ENCODE measurements around the gene NEIL1.

NEIL1 gene

DNA sequence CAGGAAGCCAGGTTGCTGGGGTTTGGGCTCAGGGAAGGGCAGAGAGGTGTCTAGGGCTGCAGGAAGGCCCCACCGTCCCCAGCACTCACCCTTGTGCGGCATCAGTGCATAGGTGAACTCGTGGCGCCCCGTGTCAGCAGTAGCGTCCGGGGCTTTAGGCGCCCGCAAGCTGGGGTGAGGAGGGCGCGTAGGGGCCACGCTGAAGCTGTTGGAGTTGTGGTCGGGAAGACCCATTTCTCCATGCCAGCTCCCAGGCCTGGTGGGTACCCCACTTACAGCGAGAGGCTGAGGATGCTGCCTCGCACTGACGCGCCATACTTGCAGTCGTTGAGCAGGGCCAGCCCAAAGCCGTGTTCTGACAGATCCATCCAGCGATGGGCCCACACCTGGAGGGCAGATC, 9.7 kb downstream of the NEIL1 start:
- no peak for DNase-seq (ENCODE audit: low read depth)

- DNase-seq (ENCODE audit: low read depth), result no peak
These were observed 11.3 kb downstream of the NEIL1 start for GRCh38 chr15:75357976-75358673.

GRCh38 chr15:75358771-75359536, 12.1 kb downstream of the NEIL1 start:
- DNase-seq (ENCODE audit: low read depth), result no peak

DNA sequence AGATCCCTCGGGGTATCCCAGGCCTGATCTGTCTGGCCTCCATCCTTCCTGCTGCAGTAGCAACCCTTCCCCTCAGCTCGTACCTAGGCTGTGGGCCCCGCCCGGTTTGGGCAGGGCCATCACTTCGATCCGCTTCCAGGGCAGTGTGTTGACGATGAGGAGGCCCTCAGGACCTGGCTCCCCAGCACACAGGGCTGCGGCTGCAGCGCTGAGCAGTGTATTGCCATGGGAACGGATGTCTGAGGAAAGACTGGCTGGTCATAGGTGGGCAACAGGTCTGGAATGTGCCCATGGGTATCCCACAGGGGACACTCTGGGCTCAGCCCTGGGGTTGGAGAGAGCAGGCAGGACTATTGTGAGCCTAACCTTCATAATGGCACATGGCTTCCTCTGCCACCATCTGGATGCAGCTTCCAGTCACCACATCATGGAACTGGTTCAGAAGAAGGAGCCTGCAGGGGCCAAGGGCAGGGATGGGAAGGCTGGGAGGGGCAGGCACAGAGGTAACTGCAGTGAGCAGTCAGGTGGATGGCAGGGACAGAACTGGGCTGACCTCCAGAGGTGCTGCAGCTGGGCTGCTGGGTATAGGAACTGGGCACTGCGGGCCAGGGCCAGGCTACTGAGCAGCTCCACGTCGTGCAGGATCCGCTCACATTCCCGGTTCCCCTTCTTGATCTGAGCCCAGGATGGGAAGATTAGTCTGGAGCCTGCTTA, 12.9 kb downstream of the NEIL1 start:
- DNase-seq (ENCODE audit: low read depth), result no peak

DNA sequence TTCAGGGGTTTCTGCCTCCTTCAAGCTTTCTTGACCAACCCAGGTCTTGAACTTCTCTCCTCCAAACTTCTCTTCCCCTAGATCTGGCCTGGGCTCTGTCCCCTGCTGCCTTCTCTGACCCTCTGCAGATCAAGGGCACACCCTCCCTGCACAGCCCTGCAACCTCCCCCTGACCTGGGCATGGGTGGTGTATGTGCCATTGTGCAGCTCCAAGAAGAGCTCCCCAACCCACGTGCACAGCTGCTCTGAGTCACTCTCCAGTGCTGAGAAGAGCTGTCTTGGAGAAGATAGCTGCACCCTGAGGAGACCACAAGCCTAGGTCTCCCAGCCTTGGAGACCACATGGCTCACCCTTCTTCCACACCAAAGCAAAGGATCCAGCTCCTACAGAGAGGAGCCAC, 13.6 kb downstream of the NEIL1 start:
- no peak for DNase-seq (ENCODE audit: low read depth)

GRCh38 chr15:75360856-75361255, 14.0 kb downstream of the NEIL1 start:
- DNase-seq (ENCODE audit: low read depth), result no peak

DNA sequence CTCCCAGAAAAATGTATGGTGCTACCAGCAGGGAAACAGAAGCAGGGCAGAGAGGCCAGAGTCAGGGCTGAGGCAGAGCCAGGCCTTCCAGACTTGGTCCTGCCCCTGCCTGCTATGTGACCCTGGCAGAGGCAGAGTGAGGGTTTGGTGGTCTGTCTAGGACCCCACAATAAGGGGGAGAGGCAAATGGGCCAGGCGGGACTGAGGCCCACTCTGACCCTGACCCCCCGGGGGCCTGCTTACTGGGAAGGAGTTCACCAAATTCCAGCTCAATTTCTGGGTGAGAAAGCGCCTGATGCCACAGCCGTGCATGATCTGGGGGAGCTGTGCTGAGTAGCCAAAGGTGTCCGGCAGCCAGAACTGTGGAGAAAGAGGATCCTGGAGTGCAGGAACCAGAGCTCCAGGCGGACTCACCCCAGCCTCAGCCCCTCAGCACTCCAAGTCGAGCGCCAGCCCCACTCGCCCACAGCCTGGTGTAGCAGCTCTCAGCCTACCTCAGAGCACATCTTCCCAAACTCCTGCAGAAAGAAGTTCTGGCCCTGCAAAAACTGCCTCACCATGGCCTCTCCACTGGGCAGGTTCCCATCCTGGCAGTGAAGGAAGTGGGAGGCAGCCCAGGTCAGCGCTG, 14.6 kb downstream of the NEIL1 start:
- DNase-seq (ENCODE audit: low read depth), result no peak

DNA sequence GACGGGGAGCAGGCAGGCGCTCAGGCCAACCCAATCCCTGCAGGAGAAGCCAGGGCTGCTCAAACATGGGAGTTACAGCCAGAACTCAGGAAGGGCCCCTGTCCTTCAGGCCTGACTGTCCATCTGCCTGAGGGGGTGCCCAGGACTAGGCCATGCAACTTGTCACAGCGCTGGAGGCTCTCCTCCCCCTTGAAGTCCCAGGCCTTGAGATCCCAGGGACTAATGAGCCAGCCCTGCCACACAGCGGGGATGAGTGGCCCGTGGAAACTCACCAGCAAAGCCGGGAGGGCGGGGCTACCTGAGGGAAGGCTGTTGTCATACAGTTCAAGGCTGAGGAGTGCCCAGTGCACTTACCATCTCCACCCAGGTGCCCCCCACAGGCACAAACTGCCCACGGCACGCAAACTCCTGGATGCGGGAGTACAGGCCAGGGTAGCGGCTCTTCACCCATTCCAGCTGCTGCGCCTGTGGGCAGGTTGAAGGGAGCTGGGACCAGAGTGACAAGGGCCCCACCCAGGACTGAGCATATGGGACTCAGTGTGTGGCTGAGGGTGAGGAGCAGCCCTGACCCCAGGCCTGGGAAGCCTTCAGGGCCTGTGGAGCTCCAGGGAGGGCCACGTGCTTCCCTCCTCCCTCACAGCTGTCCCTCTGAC, 15.3 kb downstream of the NEIL1 start:
- no peak for DNase-seq (ENCODE audit: low read depth)

GRCh38 chr15:75362642-75363249, 15.9 kb downstream of the NEIL1 start:
- DNase-seq (ENCODE audit: low read depth), result no peak

DNA sequence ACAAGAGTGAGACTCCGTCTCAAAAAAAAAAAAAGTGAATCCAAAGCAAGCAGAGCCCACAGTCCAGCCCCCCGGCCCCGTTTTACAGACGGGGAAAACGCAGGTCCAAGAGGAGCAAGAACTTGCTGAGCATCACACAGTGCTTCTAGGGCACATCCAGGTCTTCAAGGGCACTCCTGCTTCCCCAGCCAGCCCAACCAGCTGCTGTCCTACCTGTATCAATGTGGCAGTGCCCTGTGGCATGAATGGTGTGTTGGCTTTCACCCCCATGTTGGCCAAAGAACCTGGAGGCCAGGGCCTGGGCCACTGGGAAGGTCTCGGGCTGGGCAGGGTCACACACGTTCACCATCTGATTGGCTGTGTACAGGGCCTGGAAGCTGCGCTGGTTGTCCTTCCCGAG, 16.9 kb downstream of the NEIL1 start:
- no peak for DNase-seq (ENCODE audit: low read depth)

DNA sequence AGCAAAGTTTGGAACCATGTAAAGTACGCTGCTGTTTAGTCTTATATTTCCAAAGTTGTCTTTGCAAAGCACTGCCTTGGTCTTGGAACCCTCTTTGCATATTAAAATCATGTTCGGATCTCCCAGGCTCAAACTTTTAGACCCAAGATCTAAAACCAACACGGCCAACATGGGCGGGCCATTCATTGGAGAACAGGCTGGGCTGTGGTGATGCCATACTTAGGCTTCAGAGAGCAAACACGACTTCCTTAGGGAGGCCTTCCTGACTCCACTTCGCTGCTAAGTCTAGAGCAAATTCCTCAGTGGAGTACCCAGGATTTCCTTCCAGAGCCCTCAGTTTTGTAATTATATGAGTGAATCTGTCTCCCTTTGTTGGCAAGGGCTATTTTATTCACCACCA, 18.0 kb downstream of the NEIL1 start:
- no peak for DNase-seq (ENCODE audit: low read depth)

GRCh38 chr15:75366163-75366562, 19.3 kb downstream of the NEIL1 start:
- DNase-seq (ENCODE audit: low read depth), result no peak

DNA sequence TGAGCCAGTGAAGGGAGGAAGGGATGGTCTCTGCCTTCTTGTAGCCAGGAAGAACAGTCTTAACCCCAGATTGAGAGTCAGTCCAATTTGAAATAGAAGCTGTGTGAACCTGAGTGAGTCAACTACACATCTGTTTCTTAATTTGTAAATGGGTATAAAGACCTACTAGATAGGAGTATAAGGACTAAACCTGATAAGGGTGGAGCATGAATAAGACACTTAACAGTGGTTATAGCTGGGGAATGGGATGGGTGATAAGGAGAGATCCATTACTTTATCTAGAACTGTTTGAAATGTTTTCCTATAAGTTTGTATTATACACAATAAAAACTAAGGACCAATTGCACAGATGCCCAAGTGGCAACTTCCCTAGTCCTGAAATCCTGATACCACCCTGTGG, 20.2 kb downstream of the NEIL1 start:
- DNase-seq (ENCODE audit: low read depth), result no peak

- DNase-seq (ENCODE audit: low read depth), result no peak
These were observed 20.6 kb downstream of the NEIL1 start for GRCh38 chr15:75367406-75367912.

- peak; percentile 85 for DNase-seq (ENCODE audit: low read depth)
These were observed 21.3 kb downstream of the NEIL1 start, which contains the start of gene MAN2C1 for GRCh38 chr15:75367913-75368688. Gene MAN2C1, minus strand, starts transcription at chr15:75368607. Its CDS starts 24 bp downstream, at chr15:75368583.

GRCh38 chr15:75368689-75369239, 21.9 kb downstream of the NEIL1 start:
- DNase-seq (ENCODE audit: low read depth), result no peak

DNA sequence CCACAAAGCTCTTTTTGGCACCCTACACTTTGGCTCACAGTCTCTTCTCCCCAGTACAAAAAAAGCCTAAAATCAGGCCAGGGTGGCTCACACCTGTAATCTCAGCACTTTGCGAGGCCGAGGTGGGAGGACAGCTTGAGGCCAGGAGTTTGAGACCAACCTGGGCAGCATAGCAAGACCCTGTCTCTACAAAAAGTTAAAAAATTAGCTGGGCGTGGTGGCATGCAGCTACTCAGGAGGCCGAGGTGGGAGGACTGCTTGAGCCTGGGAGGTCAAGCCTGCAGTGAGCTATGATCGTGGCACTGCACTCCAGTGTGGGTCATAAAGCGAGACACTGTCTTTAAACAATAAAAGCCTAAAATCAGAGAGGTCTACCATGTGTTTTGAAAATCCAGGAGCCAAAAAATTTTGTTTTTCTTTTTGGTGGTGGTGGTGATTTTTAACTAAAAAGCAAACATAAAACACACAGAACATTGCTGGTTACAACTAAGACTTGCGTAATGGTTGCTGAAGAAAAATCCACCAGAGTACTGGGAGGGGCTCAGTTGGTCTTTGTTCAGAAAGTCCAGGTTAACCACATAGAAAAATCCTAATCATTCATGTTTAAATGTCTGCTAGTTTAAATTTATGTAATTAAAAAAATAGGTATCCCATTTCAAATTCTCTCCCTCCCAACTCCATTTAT, 23.2 kb downstream of the NEIL1 start:
- no peak for DNase-seq (ENCODE audit: low read depth)

DNA sequence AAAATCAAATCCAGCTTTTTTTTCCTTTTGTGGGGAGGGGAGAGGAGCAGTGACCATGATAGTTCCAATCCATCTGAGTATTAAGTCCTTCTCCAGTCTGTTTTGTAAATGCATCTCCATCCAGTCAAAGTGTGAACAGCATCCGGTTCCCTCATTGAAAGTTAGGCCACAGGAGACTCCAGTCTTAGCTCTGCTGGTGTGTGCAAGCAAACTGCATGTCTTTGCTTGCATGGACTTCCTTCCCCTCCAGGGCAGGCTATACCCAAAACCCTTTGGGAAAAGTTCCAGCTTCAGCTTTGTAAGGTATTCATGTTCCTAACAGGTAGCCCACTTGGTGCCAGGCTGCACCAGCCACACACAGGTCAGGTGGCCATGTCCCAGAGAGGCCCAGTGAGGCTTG, 24.6 kb downstream of the NEIL1 start:
- DNase-seq (ENCODE audit: low read depth), result no peak

DNA sequence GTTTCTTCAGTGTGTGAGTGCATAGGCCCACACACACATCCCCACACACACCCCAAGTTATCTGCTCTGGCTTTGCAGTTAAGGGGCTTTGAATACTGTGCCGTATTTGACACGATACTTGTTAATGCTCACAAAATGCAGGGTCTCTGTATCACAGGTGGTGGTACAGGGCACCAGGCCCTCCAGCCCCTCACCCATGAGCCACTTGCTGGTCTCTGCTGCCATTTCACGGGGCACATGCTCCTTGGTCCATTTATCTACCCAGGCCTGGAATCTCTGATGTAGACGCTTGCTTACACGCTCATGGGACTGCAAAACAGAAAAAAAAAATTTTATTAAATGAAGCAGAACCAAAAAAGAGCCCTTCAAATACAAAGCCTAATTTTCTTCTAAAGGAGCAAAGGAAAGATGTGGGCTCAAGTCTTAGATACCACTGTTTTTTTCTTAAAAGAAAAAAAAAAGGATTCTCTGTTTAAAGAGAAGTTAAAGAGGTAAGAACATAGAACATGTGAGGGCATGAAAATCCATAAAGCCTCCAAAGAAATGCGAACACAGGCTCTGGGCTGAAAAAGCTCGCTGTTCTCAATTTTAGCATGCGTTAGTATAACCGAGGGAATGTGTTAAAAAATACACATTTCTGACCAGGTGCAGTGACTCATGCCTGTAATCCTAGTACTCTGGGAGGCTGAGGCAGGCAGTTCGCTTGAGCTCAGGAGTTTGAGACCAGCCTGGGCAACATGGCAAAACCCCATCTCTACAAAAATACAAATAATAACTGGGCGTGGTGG, 25.3 kb downstream of the NEIL1 start:
- no peak for DNase-seq (ENCODE audit: low read depth)

All from stimulated activated CD8-positive, alpha-beta memory T cell treated with anti-CD3 and anti-CD28 coated beads, Interleukin-7, amount 100 ng/mL, for 24 hours (primary cell).